Activated CD8-positive, alpha-beta memory T cell treated with anti-CD3 and anti-CD28 coated beads, Interleukin-2, amount 50 U/mL, for 24 hours (primary cell): Measurements from ENCODE around the gene SCPEP1.

ENCODE experiments used
- DNase-seq: peaks from one replicate; pipeline ENCODE4 v3.0.0-alpha.2; 2020; ENCODE audit errors: extremely low read depth

SCPEP1 gene

DNA sequence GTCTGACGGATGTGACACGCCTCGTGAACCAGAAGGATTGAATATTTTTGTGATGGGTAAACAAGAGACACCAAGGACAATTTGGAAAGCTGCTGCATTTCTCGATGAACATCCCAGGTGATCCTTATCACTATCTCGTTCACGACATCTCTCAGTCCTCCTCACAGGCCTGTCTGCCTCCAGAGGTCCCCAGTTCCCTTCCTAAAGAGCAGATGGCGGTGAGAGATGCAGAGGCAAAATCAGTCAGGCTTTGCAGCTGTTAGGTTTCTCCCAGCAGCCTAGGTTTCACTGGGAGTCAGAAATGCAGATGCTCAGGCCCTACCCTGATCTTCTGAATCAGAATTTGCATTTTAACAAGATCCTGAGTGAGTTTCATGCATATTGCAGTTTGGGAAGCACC is 23.6 kb downstream of the SCPEP1 start:
- no peak for DNase-seq

DNA sequence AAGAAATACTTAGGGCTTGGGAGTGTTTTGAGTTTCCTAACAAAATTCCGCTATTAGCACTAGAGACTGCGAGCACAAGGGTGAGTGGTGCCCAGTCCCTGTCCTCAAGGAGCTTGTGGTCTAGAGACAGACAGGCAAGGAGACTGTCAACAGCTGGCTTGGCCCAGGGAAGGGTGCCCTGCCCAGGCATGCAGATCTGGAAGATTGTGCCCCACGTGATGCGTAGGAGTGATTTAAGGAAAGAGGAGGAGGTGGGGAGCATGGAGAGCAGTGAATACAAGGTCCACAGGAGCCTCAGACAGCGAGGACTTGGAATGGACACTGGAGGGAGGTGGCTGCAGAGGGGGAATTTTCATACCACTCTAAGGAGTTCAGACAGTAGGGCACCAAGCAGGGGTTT is 25.0 kb downstream of the SCPEP1 start:
- DNase-seq = no peak

DNA sequence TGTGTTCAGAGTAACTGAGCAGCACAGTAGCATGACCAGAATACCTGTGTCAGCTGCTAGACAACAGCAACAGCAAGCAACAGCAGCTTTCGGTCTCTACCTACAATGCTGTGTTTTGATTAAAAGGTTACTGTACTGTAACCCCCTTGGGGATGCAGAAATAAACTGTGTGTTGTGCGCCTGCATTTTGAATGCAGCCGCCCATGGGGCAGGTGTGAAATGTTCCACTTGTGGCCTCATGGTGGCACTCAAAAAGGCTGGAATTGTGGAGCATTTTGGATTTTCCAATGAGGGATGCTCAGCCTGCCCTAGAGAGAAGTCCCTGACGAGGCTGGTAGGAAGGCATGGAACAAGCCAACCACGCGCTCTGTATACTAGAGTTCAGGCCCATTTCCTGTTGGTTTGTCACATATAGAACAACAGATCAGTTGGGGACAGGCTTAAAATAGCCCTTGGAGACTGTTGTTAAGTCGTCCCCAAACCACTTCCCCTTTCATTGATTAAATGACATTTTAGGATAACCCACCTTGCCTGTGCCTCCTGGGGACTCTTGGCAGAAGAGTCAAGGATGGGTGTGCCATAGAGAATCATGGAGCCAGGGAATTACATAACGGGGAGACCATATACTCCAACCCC is 27.1 kb downstream of the SCPEP1 start:
- no peak for DNase-seq

DNA sequence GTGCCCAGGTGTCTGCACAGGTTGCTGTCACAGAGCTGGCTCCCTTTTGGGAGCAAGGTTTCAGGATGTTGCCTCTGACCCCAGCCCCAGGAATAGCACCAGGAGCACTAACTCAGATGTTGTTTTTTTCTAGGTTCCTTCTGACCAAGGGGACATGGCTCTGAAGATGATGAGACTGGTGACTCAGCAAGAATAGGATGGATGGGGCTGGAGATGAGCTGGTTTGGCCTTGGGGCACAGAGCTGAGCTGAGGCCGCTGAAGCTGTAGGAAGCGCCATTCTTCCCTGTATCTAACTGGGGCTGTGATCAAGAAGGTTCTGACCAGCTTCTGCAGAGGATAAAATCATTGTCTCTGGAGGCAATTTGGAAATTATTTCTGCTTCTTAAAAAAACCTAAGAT is 28.1 kb downstream of the SCPEP1 start:
- DNase-seq = no peak

DNA sequence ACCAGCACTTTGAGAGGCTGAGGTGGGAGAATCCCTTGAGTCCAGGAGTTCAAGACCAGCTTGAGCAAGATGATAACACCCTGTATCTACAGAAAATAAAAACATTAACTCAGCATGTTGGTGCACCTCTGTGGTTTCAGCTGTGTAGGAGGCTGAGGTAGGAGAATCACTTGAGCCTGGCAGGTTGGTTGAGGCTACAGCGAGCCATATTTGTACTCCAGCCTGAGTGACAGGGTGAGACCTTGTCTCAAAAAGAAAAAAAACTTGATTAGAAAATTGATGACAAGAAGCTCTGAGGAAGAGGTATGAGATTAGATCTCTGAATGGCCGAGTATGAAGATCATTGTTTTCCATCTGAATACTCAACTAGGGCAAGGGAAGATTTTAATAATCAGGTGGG is 31.0 kb downstream of the SCPEP1 start:
- no peak for DNase-seq

DNA sequence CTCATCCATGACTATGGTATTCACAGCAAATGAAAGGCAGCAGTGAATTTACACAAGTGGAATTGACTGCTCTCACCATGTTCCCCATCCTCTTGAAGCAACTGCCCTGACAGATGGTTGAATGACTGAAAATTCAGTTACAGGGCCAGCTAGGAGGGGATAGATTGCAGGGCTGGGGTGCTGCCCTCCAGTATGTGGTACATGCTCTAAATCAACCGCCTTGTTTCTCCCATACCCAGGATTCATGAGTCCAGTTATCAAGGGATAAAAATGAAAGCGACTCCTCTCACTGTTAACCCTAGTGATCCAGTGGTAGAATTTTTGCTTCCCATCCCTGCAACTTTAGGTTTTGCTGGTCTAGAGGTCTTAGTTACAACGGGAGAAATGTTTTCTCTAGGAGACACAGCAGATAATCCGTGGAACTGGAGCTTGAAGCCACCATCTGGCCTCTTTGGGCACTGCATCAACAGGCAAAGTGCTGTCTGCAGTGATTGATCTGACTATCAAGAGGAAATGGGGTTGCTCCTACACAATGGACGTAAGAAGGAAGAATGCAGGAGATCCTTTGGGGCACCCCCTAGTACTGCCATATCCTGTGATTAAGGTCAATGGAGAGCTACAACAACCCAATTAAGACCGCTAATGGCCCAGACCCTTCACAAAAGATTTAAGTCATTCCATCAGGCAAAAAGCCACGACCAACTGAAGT is 32.0 kb downstream of the SCPEP1 start:
- DNase-seq = peak; percentile 8

DNA sequence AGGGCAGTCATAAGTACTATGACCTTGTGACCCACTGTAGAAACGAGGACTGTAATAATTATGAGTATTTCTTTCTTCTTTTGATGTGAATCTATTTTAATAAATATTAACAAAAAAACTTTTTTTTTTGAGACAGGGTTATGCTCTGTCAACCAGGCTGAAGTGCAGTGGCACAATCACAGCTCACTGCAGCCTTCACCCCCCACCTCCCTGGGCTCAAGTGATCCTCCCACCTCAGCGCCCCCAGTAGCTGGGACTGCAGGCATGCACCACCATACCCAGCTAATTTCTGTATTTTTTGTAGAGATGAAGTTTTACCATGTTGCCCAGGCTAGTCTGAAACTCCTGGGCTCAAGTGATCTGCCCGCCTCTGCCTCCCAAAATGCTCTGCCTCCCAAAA is 32.6 kb downstream of the SCPEP1 start:
- DNase-seq = no peak

DNA sequence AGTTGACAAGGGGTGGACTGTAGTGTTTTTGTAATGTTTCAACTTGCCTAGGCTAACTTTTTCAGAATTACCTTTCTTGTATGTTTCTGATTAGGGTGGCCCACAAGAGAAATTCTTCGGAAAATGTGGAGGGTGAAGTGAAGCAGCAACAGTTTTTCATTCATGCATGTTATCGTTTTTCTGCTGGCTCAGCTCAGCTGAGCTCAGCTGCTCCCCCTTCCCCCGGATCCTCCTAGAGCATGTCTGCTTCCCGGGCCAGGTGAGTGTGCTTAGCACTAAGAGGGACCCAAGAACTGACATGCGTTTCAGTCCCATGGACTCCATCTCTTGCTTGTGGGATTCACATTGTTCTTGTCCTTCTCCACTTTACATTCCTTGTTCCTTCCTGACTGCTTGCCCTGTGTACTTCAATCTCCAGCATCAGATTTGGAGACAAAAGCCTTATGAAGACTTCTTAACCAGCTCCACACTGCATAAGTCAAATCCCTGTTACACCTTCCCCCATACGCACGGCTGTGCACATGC is 33.6 kb downstream of the SCPEP1 start:
- DNase-seq = no peak

DNA sequence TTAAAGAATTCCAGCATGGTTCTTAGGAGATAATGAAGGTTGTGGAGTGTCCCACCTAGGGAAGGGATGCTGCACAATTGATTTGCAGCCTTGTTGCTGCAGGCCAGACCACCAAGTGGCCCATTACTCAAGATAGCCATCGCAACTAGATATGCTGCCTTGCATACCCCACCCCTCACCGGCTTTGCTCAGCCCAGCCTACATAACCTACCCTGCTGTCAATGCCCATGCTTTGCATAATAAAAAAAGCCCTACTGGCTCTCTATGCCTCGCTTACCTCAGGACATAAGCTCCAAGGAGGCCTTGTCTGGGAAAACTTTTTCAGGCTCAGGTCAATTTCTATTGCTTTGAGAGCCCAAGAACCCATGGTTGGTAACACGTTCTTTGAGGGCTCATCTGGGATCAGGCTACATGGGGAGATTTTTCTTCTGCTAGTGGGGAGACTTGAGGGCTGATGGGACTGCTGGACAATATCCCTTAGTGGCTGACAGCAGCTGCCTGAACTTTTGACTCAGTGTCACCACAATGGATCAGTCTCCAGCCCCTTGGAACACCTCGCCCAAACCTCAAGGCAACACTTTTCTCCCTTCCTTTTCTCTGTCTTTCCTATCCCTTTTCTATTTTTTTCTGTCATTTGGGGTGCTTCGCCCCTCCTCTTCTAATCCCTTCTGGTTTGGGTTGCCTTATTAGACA is 38.3 kb downstream of the SCPEP1 start:
- no peak for DNase-seq

DNA sequence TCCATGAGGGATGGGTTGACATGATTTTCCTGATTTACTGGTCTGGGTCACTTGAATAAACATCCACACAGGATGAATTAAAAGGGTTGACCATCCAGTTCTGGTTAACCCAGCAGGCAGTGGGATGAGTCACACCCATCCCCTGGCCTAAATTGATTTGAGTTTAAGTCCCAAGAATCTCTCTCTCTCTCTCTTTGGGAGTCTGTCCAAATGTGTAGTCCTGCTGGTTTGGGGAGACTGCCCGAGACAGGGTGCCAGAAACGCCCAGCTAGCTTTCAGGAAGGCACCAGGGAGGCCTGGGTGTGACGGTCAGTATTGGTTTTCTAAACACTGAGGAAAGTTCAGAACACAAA is 38.8 kb downstream of the SCPEP1 start:
- DNase-seq = no peak

DNA sequence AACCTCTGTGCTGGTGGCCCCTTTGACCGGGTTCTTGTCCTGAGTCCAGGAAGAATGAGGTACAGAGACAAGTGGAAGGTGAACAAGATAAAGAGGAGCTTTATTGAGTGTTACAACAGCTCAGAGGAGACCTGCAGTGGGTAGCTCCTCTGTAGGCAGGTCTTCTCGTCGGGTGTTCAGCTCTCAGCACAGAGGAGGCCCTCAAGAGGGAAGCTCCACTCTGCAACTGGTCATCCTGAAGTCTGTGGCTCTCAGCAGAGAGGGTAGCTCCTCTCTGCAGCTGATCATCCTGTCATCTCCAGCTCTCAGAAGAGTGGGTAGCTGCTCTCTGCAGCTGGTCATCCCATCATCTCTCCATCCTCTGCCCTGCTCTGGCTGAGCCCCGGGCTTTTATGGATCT is 39.7 kb downstream of the SCPEP1 start:
- DNase-seq = no peak

DNA sequence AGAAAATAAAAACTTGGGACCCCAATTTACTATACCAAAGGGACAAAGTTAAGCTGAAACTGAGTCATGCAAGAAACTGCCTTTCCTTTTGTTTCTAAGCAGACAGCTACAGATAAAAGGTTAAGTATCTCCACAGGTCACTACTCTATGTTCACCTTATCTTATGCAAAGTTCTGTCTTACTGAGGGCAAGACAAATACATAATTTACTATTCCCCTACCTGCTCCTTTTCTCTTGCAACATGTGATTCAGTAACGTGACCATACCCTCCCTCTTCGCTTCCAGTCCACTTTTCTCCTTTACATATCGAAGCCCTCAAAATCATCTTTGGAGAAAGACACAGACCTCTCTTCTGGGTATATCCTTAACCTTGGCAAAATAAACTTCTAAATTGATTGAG is 42.3 kb downstream of the SCPEP1 start:
- DNase-seq = no peak

DNA sequence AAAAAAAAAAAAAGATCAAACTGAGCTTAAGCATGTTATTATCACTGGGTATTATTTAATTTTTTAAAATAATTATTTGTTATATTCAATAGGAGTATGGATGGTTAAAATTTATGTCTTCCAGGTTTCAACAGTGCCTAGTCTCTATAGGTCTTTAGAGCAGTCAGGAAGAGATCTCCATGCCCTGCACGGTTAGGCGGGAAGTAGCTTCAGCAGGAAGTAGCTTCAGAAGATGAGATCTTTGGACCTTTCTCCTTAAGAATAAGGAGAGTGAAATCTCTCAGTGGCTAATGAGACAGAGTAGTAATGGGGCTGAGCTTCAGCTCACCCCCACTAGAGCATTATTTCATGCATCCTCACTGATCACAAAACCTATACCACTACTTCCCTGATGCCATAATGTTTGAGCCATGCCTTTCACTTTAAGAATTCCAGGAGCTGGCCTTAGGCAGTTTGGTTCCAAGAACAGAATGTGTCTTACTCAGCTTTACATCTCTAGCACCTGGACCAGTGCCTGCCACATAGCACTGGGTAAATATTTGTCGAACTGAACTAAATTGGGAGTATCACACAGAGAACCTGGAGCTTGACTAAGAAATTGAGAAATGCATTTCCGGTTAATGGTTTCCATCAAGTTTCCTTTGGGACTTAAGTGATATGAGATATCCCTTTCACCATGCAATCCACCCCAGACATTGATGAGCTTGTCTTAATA is 43.5 kb downstream of the SCPEP1 start:
- DNase-seq = no peak

DNA sequence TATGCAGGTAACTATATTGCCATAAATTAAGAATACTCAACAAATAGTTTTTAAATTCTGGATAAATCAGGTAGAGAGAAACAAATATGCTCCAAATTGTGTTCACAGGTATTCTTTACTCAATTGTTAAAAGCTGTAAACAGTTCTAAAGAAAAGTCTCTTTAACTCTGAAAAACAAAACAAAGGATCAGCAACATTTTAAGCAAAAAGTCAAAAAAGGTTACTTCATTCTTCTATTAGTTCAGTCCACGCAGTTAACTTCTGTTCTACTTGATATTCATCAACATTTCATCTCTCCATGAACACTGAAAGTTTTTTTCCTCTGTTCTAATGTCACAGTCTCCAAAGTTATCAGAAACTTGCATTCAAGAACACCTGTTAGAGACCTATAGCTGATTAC is 47.9 kb downstream of the SCPEP1 start:
- DNase-seq = no peak

DNA sequence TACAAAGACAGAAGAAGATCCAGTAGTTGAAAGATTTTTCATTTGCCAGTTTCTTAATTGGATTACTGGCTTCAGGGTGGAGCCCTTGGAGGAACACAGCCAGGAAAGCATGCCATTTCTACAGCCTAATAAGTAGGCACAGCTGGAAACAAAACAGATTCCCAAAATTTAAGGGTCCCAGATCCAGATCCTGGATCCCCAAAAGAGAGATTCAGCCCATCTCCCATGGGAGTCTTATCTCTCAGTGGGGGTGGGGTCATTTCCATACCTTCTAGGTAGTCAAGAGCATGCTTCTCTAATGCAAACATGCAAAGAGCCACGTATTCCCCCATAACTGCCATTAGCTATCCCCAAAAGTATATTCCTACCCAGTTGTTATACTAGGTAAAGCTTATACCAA is 49.9 kb downstream of the SCPEP1 start:
- no peak for DNase-seq

DNA sequence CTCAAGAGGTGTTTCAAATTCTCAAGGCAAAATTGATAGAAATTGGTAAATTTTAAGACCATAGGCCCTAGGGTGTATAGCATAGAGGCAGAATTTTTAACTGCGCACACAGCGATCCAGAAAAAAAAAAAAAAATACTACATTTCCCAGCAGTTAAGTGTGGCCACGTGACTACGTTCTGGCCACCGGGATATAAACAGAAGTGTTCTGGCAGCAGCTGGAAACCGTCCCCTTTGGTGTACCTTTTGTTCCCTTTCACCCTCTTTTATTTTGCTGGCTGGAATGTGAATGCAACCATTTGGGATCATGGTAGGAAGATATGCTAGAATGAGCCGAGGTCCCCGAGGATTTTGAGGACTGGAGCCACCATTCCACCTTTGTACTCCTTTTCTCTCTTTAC is 54.4 kb downstream of the SCPEP1 start:
- no peak for DNase-seq

DNA sequence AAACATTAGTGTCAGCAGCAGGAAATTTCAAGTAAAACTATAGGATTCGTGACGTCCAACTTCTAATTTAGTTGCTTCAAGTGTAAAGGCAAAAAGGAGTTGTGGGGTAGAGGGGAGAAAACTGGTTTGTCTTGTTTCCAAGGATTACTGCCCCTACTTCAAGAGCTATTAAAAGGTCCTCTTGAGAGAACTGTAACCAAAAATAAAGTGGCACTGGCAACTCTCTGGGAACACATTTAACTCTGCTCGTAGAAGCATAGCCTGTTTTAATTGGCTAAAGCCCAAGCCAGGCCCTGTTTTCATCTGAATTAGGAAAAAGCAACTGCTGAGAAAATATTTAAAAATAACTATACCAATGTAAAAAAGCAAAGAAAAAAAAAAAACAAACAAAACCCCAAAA is 55.4 kb downstream of the SCPEP1 start:
- no peak for DNase-seq

DNA sequence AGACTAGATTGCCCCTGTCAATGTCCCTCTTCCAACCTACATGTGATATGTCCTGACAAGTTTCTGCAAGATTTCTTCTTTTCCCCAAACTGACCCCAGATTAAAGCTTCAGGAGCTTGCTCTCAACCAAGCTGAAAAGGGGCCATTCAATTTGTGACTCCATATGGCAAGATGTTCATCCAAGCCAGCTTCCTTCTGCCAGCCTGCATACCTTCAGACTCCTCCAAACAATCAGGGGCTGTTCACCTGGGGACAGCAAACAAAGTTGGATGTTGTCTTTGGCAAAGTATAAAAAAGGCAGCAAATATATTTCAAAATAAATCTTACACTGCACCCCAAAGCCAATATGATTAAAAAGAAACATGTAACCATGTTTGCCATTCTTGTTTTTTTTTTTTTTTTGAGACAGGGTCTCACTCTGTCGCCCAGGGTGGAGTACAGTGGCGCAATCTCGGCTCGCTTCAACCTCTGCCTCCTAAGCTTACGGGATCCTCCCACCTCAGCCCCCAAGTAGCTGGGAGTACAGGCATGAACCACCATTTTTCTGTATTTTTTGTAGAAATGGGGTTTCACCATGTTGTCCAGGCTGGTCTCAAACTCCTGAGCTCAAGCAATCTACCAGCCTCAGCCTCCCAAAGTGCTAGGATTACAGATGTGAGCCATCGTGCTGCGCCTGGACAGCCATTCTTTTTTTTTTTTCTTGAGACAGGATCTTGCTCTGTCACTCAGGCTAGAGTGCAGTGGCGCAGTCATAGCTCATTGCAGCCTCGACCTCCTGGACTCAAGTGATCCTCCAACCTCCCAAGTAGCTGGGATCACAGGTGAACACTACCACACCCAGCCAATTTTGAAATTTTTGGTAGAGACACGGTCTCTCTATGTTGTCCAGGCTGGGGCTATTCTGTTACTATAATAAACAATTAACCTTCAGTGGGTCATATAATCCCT is 57.1 kb downstream of the SCPEP1 start:
- no peak for DNase-seq

DNA sequence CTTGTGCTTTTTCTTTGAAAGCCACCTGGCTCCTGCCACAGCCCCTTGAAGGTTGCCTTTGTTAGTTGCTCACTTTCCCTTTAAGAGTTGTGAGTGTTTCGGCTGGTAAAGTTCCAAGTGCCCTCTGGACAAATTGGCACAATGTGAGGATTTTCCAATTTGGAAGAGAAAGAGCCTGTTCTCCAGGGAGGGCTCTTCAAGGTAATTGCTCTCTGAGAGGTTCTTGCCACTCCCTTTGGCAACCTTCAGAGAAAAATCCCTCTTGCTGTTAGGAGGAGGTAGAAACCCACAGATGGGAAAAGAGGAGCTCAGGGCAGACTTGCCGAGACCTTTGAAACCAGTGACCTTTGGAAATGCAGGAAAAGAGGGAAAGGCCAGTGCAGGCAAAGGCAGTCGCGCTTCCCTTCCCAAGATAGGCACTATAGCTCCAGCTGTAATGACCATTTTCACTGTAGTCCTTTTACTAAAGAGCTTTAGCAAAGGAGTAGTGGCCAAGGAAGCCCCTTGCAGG is 58.1 kb downstream of the SCPEP1 start:
- DNase-seq = no peak

DNA sequence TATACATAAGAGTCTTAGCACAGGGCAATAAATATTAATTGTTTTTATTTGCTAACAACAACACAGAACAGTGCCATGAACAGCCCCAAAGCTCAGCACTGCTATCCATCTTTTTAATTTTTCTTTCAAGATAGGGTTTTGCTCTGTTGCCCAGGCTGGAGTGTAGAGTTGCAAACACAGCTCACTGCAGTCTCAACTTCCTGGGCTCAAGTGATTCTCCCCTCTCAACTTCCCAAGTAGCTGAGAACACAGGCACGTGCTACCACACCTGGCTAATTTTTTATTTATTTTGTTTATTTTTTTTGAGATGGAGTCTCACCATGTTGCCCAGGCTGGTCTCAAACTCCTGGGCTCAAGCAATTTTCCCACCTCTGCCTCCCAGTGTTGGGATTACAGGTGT is 59.5 kb downstream of the SCPEP1 start:
- no peak for DNase-seq

DNA sequence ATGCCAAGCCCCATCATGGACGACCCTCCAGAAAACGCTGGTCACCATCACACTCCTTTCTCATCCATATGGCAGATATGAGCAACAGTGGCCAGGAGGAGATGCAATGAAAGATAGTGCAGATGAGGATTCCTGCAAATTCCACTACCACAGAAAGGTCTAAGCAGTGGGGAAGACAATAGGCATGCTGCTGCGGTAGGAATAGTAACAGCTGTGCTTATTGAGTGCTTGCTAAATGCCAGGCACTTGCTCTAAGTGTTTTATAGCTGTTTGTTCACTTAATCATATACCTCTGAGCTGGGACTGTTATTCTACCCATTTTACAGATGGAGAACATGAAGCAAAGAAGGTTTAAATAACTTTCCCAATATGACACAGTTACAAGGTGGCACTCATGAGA is 60.6 kb downstream of the SCPEP1 start:
- DNase-seq = no peak
